HuH-7 (cell line): ENCODE data around the gene NDUFAF5.
"Not testable (repeated sequence)": the region's sequence is repeated elsewhere in the genome, so short reads cannot be mapped to it uniquely, and the experiment has no call there.

Experiments
- DNase-seq: peaks from one replicate; pipeline ENCODE4 v3.0.0; 2011; ENCODE audit warnings: low spot score

The NDUFAF5 gene, protein sequence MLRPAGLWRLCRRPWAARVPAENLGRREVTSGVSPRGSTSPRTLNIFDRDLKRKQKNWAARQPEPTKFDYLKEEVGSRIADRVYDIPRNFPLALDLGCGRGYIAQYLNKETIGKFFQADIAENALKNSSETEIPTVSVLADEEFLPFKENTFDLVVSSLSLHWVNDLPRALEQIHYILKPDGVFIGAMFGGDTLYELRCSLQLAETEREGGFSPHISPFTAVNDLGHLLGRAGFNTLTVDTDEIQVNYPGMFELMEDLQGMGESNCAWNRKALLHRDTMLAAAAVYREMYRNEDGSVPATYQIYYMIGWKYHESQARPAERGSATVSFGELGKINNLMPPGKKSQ

DNA sequence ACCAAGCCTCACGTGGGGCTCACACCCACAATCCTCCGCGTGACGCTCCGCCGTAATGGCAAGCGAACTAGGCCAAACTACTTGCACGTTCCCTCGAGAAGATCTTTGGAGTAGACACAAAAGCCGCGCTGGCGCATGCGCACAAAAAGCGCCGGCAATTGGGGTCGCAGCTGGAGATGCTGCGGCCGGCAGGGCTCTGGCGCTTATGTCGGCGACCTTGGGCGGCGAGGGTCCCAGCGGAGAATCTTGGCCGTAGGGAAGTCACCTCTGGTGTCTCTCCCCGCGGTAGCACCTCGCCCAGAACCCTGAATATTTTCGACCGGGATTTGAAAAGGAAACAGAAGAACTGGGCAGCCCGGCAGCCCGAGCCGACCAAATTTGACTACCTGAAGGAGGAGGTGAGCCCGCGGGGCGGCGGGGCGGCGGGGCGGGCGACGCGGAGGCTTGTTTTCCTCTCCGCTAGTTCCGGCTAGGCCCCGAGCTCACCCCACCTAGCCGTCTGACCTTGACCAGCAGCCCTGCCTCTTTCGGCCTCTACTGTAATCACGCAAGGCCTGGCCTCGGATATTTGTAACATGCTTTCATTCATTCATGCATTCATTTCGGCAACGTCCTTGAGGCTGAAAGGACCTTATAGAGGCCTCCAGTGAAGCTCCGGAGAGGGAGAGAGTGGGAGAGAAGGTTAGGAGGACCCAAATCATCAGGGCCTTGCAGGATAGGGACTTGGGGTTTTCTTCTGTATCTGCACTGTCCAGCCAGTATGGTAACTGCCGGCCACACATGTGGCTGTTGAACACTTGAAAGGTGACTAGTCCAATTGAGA is at the start of gene NDUFAF5, which contains the start of gene ESF1:
NDUFAF5 (plus strand) TSS at position 136 of the 823 bp plus-strand sequence; CDS start at position 177, 41 bp downstream.
ESF1 (minus strand) TSS at position 27 of the 823 bp plus-strand sequence. CDS start 1,779 bp downstream, outside the sequence.
- peak; percentile 94 for DNase-seq

DNA sequence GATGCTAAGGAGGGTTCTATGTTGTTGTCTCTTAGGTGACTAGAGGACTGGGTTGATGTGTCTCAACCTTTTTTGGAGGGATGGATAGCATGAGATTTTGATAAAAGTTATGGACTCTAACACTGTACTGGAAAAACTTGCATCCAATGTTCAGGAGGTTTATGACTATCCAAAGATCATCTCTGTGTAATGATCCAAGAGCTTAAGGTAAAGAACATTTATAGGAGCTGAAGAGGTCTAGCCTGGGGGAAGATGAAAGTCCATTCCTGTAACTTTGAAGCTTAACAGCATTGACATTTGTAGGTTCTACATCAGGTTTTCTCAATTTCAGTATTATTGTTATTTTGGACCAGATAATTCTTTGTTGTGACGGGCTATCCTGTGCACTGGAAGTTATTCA is 49.0 kb upstream of the NDUFAF5 start:
- no peak for DNase-seq

DNA sequence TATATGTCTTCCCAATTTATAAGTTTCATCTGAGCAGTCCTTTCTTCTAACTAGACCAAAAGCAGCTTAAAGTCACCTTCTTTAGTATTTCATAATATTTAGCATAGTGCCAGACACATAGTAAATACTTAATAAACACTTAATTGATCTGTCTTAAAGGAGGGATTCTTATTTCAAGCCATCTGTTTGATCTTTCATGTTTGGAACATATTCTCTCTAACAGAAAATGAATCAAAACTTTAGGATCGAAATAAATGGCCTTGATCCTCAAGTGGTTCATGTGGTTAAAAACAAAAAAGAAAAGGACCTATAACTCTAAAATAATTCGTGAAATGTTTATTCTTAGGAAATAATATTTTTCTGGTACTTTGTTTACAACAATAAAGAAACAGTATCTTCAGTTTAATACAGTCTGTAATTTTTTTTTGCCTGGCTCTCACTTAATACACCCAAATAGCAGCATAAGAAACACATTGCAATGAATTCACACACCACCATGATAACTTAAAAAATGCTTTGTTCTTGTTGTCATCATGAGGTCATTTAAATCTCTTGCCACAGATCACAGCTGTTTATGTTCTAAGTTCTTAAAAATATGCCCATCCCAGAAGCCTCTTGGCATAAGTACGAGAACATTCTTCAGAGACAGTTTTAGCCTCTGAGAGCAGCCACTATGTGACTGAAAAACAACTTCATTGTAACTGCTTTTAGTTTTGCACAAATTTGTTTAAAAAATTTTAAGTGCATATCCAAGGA is 48.2 kb upstream of the NDUFAF5 start:
- no peak for DNase-seq

DNA sequence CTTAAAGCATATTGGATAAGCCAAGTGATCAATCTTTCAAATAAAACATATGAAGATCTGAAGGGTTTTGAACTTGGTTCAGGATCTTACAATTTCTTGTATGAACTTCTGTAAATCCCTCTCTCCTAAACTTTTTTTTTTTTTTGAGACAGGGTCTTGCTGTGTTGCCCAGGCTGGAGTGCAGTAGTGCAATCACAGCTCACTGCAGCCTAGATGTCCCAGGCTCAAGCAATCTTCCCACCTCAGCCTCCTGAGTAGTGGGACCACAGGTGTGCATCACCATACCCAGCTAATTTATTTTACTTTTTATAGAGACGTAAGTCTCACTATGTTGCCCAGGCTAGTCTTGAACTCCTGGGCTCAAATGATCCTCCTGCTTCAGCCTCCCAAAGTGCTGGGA is 46.6 kb upstream of the NDUFAF5 start:
- DNase-seq, result not testable (repeated sequence)

DNA sequence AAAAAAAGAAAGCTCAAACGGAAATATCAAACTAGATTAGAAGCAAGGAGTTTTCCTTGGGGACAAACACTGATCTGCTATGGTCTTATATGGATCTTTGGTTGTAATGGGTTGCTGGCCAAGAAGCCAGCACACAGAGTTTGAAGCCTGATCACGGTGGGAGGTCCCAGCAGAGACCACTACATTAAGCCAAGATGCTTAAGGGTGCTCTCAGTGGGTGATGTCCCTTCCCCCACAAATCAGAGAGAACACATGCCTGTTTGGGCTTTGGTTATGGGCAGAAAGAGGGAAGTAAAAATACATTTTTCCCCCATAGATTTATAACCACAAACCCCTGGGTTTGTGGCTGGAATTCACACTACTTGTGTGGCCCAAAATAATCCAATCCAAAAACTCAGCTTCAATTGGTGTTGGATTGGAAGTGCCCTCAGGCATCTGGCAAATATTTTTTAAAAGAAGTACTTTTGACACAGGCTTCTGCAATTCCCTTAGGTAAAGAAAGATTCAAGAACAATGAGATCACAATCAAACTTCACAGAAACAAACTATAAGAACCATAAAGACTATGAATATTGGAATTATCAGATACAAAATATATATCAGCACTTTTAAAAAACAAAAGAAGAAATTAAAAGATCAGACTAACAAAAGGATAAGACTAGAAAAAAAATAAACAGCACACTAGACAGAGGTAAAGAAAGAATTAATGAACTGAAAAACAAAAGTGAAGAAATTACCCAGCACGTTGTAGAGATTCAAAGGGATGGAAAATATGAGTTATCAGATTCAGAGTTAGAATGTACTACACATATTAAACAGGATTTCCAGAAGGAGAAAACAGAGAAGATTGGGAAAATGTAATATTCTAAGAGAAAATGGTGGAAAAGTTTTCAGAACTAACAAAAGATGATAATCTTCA is 44.8 kb upstream of the NDUFAF5 start:
- DNase-seq, result no peak

DNA sequence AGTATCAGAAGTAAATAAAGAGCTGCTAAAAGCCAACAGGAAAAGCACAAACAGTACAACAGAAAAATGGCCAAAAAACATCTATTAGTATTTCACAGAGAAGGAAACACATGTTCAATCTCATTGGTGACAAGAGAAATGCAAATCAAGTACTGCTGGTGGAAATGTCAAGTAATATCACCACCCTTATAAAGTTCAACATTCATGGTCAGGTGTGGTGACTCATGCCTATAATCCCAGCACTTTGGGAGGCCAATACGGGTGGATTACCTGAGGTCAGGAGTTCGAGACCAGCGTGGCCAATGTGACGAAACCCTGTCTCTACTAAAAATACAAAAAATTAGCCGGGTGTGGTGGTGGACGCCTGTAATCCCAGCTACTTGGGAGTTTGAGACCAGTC is 42.9 kb upstream of the NDUFAF5 start:
- DNase-seq, result no peak

DNA sequence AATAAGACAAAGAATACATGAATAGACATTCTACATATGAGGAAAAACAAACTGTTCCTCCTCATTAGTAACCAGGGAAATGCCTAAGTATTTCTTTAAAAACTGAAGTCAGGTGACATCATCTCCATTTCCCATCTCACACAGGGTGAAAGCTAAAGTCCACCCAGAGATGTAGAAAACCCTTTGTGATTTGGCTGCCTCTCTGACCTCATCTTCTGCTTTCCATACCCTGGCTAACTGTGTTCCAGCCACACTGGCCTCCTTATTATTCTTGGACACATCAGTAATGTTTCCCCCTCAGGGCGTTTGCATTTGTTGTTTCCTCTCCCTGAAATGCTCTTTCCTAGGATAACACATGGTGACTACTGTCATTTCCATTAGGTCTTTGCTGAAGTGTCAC is 40.5 kb upstream of the NDUFAF5 start:
- DNase-seq, result no peak

DNA sequence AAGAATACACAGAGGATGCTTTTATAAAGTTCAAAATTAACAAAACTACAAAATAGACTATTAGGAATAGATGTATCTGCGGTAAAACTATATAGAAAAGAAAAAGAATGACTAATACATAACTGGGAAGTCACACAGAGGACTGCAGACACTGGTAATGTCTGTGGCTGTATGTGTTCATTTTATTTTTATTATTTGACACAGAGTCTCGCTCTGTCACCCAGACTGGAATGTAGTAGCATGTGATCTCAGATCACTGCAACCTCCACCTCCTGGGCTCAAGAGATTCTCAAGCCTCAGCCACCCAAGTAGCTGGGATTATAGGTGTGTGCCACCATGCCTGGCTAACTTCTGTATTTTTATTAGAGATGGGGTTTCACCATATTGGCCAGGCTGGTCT is 39.0 kb upstream of the NDUFAF5 start:
- DNase-seq, result no peak

DNA sequence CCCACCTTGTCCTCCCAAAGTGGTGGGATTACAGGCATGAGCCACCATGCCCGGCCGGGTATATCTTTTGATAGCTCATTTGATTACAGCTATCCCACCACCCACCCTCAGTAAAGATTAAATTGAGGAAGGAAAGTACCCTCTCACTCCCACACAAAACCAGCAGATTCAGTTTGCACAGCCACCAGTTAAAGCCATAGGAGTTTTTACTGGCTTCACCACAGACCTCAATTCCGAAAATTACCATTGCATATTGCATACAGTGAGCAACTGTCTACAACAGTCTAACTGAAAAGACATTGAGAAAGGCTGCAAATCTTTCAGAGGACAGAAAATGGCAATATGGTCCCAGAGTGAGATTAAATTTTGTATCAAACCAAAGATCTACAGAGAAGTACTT is 35.0 kb upstream of the NDUFAF5 start:
- DNase-seq, result no peak

DNA sequence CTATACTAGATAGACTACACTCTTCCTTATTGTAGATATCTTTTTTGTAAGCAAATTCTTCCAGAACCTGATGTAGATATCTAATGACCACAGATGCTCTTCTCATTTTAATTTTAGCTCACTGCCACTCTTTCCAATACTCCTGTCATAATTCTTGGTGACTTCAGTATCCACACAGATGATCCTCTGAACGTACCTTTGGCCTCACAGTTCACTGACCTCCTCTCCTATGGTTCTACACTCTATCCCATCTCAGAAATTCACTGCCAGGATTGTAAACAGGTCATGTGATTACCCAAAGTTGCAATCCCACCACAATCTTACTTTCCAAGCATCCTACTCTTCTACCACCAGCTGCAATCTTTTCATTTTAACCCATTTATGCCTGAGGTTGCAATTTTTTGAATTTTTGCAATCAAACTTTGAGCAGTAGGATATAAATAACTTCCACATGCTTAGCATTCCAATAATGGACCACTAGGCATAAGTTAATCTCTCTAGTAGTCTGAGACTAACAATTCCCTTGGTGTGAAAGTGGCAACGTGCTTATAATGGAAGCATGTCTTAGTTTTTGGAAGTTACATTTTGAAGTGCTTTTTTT is 31.3 kb upstream of the NDUFAF5 start:
- no peak for DNase-seq

DNA sequence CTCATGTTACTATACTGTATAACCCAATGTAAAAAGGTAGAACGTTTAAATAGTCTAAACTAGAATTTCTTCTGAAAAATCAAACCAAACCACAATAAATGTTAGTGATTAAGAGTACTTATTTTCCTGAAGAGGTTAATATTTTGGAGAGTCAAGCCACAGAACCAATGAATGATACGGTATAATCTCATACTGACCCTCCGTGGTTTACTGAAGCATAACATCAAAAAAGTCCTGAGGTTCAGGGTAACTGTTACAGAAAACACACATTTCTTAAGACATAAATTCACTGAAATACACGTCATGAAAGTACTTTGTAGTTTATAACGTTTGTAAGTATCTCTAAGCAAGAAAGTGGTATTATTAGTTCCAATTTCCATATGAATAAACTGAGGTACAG is 29.0 kb upstream of the NDUFAF5 start:
- DNase-seq, result no peak

DNA sequence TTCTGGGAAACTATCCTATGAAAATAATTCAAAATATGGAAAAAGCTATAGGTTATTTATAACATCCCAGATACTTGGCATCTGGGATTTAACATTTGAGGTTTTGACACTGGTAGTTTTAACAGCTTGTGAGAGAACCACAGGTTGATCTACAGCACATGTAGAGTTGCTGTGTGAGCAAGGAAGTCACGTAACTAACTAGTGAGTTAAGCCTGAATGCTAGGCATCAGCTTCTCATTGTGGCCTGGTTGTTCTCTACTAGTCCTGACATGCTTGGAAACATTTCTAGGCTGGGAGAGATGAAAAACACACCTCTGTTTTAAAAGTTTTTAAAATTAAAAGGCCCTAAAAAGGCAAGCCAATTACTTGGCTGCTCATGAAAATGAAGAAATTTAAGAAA is 28.3 kb upstream of the NDUFAF5 start:
- DNase-seq, result no peak

DNA sequence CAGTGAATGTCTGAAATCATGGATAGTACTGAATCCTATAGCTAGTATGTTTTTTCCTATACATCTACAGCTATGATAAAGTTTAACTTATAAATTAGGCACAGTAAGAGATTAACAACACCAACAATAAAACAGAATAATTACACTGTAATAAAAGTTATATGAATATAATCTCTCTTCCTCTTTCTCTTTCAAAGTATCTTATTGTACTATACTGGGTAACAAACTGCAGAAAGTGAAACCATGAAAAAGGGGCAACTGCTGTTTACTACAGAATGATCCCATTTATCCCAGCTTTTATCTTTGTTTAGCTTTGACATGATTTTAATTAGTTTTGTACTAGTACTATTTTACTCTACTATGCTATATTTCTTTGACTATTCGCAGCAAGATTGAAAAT is 25.9 kb upstream of the NDUFAF5 start:
- no peak for DNase-seq

DNA sequence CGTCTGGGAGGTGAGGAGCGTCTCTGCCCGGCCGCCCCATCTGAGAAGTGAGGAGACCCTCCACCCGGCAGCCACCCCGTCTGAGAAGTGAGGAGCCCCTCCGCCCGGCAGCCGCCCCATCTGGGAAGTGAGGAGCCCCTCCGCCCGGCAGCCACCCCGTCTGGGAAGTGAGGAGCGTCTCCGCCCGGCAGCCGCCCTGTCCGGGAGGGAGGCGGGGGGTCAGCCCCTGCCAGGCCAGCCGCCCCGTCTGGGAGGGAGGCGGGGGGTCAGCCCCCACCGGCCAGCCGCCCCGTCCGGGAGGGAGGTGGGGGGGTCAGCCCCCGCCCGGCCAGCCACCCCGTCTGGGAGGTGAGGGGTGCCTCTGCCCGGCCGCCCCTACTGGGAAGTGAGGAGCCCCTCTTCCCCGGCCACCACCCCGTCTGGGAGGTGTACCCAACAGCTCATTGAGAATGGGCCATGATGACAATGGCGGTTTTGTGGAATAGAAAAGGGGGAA is 24.3 kb upstream of the NDUFAF5 start:
- DNase-seq, result not testable (repeated sequence)

DNA sequence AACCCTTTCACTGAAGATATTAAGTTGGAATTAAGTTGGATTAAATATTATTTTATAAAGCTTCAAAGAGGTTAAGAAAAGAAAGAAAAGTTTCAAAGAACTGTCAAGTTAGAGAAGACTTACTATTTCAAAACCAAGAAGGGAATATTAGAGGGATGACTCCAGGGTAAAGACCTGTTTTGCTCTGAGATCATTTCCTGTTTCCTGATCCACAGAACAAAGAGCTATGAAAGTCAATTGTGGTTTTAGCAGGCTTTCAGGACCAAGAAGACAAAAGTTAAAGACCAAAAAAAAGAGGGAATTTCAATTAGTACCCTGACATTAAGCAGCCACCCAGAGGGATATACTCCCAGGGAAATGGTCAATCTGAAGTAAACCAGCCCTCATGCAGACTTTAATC is 19.5 kb upstream of the NDUFAF5 start:
- no peak for DNase-seq

DNA sequence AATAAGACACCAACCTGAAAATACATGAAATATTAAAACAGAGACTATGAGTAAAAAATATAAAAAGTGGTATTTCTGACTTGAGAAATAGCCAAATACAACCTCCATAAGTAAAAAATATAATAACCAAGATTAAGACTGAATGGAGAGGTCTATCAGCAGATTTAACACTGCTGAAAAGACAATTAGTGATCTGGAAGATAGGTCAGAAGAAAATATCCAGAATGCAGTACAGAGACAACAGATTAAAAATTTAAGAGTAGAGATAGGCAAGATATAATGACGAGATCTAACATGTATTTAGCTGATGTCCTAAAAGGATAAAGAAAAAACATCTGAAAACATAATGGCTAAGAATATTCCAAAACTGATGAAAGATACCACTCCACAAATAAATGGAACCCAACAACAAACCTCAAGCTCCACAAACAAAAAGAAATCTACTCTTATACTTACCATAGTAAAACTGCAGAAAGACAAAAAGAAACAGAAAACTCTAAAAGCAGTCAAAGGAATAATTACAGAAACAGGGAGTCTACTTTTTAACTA is 18.9 kb upstream of the NDUFAF5 start:
- DNase-seq, result no peak

DNA sequence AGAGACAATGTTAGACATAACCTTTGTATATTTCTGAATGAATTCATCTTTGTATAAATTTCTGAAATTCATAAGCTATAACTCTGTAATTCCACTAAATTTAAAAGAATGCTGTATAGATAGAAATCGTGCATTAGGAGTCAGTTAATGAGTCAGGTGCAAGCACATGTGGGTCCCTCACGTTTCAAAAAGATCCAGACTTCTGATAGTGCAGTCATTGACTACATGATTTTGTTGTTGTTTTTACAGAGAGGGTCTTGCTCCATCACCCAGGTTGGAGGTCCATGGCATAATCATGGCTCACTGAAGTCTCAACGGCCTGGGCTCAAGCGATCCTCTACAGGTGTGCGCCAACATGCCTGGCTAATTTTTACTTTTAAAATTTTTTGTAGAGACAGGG is 14.7 kb upstream of the NDUFAF5 start:
- DNase-seq, result no peak

DNA sequence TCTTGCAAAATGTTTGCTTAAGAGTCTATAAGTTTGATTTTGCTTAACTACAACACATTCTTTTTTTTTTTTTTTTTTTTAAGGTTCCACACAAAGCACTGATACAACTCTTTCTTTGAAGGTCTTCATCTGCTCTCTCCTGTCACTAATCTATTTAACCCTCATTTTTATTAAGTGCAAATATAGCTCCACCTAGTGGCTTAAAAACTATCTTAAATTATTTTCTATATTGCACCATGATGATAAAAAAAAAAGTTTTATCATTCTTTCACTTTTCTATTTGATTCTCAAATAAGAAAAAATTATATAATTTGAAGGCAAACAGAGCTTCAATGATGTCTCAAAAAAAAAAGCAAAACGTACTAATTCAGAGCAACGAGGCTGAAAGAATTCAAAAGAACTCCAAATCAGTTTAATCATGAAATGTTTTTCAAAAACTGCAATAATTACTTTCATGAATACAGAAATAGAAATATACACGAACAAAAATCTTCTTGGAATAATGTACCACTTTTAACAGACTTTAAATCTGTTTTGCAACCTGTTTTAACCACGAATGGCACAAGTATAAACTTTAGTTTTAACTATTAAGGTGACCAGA is 12.9 kb upstream of the NDUFAF5 start:
- DNase-seq, result peak; percentile 44

DNA sequence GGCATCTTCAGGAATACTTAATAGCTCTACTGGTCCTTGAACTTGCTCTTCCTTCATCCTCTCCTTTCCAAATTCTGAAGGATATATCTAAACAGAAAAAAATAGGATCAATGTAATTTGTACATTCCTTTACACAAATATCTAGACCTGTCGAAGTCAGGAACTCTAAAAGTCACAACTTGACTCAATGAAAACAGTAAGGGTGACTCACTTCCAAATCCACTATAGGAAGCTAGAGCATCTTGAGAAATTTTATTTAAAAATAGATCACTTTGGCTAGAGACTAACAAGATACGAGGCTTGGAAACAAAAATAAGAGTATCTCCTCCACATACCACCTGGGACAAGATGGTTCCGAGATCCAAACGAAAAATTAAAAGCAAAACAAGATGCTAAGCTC is 12.3 kb upstream of the NDUFAF5 start:
- DNase-seq, result no peak

DNA sequence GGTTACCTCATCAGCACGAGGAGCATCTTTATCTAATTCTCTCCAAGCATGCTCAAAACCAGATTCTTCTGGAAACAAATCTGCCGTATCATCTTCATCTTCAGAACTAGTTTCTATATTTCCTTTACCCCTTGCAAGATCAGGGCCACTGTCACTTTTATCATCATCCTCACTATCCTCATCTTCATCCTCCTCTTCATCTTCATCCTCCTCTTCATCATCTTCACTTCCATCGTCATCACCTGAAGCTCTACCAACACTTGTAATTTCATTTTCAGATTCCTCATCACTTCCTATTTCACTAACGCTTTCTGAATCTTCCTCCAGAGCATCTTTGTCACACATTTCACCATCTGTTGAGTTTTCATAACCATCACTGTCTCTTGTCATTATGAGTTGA is 9.0 kb upstream of the NDUFAF5 start:
- DNase-seq, result no peak
